Cardiac septum (tissue), 1 donor: ENCODE measurements around the gene SYT5. TPM values are rescaled to one million over a fixed set of nuclear protein-coding genes. Genes with fewer than 3 reads are reported as not detected.
"Not testable (repeated sequence)": the region's sequence is repeated elsewhere in the genome, so short reads cannot be mapped to it uniquely, and the experiment has no call there.

Experiments used
- DNase-seq: peaks from one replicate; pipeline ENCODE4 v3.0.0-alpha.2; 2020; ENCODE audit warnings: low spot score
- intact Hi-C: fragments of 100-400 bp; cut with DNase I; formaldehyde crosslinking; loops from one replicate; pipeline ENCODE4 v1.14.0; 2022
- total RNA-seq: library from RNA; stranded (reverse); fragmentation: NEBNext Ultra II Directional; extraction: Animal tissue kit (Norgen Biotek cat#: 25700); gene quantifications from one replicate; pipeline ENCODE4 v1.2.1, GENCODE V29; 2021
- donor health status: DM: no; HTN: no; CAD: no.

The SYT5 gene
- total RNA-seq, 1 donor from 2014 or later = 0.30 TPM

DNA sequence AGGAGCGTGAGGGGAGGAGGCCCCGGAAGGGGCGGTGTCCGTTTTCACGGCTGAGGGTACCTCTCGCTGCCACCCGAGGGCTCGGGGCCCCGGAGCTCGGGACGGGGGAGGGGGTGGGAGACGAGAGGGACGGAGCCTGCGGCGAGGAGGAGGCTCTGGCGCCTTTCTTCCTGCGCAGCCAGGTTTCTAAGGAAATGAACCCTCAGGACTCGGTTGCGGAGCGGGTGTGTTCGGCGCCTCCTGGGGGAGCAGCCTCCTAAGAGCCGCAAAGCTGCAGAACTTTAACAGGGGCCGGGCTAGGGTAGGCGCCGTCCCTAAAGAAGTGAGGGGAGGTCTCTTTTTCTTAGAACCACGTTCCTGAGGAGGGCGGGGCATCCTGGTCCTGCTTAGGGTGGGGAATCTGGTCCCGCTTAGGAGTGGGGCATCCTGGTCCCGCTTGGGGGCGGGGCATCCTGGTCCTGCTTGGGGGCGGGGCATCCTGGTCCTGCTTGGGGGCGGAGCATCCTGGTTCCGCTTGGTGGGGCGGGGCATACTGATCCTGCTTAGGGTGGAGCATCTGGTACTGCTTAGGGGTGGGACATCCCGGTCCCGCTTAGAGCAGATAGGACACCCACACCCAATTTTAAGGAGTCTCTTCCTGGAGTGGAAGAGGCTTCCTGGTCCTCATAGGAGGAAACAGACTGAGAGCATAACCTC, 6.2 kb downstream of the SYT5 start:
- DNase-seq = peak; percentile 84
- intact Hi-C loops = no loop called here

DNA sequence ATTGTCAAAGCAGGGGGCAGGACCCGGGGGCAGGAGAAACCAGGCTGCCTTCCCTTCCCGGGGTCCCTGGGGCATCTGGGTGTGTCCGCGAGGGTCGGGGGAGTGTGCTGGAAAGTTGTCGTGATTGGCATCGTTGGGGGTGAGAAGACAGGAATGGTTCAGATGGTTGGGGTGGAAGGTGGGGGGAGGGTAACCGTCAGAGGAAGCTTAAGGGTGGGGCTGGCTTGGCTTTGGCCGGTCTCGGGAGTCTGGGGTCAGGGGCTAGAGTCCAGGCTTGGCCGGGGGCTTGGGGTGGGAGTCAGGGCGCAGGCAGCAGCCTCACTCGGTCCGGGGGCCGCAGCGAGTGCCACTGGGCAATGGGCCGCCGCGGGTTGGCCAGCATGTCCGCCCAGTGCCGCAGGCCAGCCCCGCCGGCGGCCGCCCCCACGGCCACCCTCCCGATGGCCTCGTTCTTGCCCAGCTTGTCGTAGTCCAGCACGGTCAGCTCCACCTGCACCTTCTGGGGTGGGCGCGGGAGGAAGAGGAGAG, 6.8 kb downstream of the SYT5 start:
- no peak for DNase-seq
- intact Hi-C loops = no loop called here

DNA sequence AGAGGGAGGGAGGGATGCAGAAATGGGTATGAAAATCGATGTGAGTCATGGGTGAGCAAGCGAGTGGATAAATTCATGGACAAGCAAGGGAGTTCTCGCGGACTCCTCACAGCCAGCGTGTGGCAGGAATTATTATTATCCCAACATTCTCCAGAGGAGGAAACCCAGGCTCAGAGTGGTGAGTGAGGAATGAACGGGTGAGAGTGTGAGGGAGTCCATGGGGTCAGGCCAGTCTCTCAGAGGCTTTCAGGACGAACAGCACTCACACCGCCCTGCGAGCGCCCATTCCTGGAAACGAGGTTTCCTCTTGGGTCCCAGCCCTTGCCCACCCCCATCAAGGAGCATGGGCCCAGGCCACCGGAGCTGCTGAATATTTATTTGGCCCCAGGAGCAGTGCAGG, 7.3 kb downstream of the SYT5 start:
- DNase-seq = no peak
- intact Hi-C loops = no loop called here

DNA sequence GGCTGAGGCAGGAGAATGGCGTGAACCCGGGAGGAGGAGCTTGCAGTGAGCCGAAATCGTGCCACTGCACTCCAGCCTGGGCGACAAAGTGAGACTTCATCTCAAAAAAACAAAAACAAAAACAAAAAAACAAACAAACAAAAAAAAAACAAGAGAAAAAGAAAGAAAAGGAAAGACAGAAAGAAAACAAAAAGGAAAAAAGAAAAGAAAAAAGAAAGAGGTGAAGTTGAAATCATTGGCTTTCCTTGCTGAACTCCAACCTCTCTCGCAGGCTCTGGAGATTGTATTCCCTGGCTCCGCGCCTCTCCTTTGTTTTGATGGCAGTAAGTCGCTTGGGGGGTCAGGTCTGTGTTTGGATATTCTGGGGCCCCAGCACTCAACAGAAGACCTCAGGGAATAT, 7.8 kb downstream of the SYT5 start:
- intact Hi-C loops = not testable (repeated sequence)

DNA sequence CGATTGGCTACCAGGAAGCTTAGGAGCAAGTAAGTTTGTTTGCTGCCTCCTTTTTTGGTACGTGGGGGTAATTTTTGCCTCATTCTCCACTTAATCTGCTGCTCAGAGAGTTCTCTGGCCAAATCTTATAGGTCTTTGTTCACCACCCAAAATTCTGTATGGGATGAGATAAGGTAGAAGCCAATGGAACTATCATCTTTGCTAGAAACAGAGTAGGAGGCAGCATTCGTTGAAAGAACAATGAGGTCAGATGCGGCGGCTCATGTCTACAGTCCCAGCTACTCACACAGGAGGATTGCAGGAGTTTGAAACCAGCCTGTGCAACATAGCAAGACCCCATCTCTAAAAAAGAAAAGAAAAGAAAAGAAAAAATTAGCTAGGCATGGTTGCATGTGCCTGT, 8.6 kb downstream of the SYT5 start:
- intact Hi-C loops = no loop called here
- DNase-seq = no peak

More for the DNA sequence above, 7.8 kb downstream of the SYT5 start:
- DNase-seq = not testable (repeated sequence)

DNA sequence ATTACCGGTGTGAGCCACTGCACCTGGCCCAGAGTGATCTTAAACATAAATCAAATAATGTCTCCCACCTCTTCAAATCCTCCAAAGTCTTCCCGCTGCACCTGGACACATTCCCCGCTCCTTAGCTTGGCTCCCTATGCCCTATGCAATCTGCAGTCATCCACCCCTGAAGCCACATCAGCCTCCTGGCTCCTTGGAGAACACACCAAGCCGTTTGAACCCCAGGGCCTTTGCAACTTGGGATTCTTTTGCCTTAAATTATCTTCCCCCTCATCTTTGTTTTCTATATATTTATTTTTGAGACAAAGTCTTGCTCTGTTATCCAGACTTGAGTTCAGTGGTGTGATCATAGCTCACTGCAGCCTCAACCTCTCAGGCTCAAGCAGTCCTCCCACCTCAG, 11.0 kb downstream of the SYT5 start:
- intact Hi-C loops = no loop called here
- no peak for DNase-seq

DNA sequence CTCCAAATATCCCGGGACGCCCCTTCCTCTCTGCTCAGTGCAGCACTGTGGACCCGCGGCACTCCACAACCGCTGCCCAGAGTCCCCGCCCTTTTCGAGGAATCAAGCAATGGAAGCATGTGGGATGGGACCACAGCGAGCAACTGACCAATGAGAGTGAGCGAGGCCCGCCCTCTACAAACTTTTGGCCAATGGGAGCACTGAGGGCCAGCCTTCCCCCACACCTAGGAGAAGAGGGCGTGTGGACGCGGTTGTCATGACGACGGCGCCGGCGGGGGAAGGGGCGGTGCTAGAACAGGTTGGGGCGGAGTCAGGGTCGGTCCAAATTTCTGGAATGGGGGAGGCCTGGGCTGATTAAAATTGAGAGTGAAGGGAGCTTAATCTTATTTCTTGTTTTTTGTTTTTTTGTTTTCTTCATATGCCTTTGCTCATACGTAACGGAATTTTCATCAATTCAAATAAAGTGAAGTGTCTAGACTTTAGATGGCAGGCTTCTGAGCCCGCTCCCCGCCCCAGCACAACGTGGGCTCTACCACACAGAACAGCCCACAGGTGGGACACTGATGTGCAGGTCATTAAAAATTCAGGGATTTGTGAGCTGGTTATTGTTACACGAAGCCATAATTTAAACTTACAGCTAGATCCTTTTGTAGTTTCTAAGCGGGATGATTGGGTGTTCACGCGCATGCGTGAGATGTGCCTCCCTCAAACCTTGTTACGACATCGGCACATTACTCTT, 13.4 kb downstream of the SYT5 start, which contains the start of gene DNAAF3:
TSS of gene DNAAF3 (minus strand) at position 84 of the 739 bp plus-strand sequence. CDS start 200 bp downstream, outside the sequence.
- DNase-seq = peak; percentile 96
- intact Hi-C loops = no loop called here

DNA sequence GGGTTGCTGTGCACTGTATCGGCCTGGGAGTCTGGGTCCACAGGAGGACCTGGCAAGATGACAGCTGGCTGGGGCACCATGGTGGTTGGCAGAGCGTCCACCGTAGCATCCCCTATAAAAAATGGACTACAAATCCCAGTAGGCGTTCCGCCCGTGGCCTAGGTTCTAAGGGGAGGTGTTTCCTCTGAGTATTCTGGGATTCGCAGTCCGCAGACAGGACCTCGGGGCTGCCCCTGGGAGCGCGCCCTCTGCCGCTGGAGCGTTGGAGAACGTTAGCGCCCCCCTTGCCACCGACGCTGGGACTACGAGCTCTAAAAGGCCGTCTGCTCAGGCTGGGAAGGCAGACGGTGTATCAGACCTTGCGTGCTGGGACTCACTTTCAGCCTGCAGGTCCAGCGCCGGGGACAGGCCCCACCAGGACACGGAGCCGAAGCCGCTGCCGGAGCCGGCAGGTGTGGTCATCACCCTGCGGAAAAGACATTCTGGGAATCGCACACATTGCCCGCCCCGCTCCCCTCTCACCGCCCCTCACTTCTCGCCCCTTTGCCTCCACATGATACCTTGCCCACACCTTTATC, 14.0 kb downstream of the SYT5 start:
- no peak for DNase-seq
- intact Hi-C loops = no loop called here

DNA sequence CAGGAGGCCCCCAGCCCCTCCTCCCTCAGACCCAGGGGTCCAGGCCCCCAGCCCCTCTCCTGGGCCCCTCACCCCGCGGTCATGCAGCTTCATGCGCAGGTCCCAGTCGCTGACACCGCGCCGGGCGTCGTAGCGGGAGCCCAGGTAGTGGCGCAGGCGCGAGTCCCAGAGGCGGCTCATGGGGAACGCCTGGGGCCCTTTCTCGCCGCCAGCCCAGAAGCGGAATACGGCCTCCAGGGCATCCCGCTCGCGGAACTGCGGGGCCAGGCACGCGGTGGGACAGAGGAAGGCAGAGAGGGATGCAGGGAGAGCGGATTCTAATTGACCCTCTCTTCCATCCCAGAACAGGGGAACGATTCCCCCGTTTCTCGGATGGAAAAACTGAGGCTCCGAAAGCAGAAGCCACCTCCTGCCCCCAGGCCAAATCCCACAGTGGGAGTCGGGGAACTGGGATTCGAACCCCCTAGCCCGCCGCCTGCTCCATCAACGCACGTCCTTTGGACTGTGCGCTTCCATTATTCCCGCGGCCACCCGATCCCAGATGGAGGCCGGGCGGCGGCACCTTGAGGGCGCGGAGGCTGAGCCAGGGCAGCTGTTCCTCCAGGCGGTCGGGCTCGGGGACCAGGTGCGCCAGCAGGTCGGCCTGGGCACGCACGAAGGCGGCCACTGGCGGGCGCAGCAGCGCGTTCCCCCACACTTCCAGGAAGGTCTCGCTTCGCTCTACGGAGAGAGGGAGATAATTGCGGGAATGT, 18.3 kb downstream of the SYT5 start:
- intact Hi-C loops = no loop called here
- no peak for DNase-seq

DNA sequence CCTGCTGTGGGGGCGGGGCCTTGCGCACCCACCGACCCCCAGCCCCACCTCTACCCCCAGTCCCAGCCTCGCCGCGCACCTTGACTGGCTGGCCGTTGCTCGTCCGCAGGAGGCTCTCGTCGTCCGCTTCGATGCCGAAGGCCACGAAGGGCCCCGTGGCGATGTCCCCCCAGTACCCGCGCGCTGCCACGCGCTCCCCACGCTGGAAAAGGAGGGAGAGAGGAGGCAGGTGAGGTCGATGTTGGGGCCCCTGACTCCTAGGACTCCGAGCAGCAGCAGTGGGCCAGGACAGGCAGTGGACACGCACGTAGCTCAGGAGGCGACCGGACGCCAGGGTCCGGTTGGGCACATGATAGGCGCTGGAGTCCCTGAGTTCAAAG, 19.1 kb downstream of the SYT5 start:
- intact Hi-C loops = no loop called here
- DNase-seq = no peak

DNA sequence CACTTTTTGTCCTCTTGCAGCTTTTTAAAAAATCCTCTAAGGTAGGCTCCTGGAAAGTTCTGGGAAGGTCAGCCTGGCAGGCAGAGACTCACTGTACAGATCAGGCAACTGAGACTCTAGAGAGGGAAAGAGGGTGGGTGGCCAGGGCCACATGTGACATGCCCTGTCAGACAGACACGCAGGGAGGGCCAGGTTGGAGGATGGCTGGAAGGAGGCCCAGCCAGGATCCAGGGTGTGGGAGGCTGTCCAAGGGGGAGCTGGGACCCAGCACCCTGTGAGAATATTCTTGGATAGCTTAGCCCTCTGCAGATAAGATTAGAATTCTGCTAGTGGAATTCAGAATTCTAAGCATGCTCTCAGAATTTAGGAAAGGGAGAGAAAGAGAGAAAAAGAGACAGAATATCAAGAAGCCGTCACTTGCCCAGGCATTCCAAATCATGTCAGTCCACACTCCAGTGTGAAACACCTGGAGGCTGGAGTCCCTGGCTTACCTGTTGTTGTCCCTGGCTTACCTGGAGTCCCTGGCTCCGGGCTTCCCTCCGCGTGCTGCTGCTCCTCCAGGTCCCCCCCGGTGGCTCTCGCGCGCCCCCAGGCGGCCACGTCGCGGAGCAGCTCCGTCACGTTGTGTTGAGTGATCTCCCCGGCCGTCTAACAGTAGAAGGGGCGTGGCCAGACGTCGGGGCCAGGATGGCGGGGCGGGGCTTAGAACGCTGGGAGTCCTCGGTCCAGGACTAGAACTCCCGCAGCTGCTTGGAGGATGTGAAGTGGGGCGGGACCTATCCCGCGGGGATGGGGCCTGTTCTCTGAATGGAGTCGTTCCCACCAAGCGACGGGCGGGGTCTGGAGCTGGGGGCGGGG, 19.7 kb downstream of the SYT5 start:
- peak; percentile 93 for DNase-seq
- intact Hi-C loops = no loop called here

DNA sequence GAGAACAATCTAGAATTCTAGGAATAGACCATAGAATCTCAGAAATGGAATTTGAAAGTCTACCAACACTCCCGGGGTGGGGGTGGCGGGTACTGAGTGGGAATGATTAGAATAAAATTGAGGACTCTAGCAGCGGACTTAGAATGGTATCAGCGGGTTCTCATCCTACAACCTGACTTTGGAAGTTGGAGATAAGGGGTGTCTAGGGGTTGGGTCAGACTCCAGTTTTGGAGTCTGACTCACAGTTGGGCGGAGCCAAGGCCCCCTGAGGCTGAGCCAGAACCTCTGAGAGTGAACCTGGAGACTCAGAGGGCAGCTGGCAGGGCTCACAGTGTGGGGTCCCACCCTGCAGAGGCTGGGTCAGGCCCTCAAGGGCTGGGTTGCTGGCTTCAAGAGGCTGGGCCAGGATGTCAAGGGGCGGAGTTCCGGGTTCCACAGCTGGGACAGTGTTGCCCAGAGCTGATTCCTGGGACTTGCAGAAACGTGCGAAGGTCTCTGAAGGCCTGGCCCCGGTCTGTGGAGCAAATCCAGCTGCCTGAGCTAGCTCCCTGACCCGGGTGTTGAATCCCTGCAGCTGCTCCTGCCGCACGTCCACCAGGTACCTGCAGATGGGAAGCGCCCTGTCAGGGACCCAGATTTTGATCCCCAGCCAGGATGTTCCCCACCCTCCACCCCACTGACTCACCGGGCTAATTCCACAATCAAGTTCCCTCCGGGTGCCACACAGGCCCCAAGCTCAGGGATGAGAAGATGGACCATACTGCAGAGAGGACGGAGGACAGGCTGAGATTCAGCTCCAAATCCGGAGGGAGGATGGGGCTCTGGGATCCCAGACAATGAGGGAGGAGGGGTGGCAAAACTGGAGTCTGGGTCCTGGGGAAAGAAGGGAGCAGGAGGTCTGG, 21.0 kb downstream of the SYT5 start:
- intact Hi-C loops = loop anchor here (2.0 kb wide), 1 partner anchor 42 kb away; the partner anchor contains the start of gene PPP1R12C
- peak; percentile 91 for DNase-seq

DNA sequence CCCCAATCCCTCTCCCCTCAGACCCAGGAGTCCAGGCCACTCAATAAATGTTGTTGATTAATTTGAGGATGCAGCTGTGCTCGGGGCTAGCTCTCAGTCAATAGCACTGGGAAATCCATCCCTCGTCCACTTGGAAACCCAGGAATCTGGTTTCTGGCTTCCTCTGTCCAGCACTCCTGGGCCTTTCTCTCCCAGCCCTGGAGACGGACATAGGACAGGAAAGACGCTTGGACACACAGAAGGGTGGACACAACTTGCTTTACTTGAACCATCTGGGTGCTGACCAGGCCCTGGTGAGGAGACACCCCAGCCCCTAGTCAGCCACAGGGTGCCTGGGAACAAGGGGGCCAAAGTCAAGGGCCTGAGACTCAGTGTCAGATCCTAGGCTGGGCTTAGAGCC, 21.7 kb downstream of the SYT5 start:
- intact Hi-C loops = loop anchor here (2.0 kb wide), 1 partner anchor 42 kb away; the partner anchor contains the start of gene PPP1R12C
- DNase-seq = no peak

DNA sequence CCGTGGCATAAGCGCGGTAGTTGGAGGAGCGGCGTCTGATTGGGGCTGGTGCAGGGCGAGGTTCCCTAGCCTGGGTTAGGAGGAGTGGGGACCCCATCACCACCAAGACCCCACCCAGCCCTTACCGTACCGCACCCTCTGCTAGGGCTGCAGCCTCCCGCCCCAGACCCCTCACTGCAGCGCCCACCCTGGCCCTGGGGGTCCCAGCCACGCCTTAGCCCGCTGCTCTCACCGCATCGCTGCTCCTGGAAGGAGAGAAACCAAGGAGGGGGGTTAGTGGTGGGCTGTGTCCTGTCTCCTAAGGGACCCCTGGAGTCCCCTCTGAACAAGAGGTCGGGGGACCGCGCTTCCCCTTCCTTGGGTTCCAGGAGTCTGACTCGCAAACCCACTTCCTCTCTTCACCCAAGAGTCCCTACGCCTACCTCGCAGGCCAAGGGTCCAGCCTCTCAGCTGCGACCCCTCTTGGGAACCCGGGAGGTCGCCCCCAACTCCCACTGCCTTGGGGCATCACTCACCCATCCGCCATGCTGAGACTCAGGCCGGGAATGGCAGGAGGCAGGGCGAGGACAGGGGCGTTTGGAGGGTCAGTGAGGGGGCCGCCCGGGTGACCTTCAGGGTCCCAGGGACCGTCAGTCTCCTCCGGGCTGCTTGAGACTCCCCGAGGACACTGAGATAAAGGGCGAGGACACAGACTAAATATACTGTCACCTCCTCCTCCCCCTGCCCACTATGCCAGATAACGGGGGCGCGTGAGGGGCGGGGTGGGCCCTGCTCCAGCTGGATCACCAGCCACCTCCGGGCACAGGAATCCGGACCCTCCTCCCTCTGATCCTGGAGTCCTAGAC, 22.8 kb downstream of the SYT5 start, which contains the start of gene TNNI3:
TSS of gene TNNI3 (minus strand) at position 669 of the 845 bp plus-strand sequence. CDS start at position 526, 143 bp downstream.
- intact Hi-C loops = no loop called here

DNA sequence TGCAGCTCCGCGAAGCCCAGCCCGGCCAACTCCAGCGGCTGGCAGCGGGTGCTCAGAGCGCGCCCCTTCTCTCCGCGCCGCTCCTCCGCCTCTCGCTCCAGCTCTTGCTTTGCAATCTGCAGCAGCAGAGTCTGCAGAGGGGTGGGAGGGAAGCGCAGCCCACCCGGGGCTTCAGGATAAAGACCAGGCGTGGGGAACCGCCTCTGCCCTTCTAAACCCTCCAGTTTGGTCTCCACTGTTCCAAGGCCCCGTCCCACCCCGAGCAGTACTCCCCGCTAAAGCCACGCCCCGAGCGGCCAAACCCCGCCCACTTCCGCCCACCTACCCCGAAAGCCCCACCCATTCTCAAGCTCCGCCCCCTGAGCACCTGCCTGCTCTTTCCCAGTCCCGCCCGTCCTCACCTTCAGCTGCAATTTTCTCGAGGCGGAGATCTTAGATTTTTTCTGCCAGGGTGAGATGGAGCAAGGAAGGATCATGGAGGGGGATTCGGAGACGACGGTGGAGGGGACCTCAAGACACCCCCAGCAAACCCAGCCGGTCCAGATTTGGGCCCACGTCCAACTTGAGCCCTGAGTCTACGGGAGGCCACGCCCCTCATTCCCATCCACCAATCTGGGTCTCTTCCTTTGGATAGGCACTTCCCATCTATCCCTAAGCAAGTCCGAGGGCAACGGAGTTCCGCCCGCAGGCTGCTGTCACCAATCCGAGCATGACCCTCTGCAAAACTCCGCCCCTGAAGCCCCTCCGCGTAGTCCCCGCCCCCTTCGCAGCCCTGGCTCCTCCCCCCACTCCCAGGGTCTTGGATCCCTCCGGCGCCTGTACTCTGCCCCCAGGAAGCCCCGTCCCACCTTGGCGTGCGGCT, 23.7 kb downstream of the SYT5 start:
- peak; percentile 84 for DNase-seq
- intact Hi-C loops = no loop called here

More for the DNA sequence above, 22.8 kb downstream of the SYT5 start, which contains the start of gene TNNI3:
- peak; percentile 87 for DNase-seq

DNA sequence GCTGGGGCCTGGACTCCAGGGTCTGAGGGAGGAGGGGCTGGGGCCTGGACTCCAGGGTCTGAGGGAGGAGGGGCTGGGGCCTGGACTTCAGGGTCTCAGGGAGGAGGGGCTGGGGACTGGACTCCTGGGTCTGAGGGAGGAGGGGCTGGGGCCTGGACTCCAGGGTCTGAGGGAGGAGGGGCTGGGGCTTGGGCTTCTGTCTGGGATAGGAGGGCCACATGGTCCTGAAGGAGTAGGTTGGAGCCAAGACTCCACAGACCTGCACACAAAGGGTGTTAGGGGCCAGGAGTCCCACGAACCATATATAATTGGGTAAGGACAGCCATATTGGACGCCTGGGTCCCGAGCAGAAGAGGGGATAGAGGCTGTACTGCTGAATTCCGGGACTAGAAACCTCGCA, 24.3 kb downstream of the SYT5 start:
- intact Hi-C loops = not testable (repeated sequence)

More for the DNA sequence above, 24.3 kb downstream of the SYT5 start:
- DNase-seq = not testable (repeated sequence)
